Right hindlimb (tissue), 1 donor: ENCODE data around the gene TRIO.
A peak's percentile ranks its signal among the peaks of the same experiment; 100 is the strongest.

Experiments
- DNase-seq: peaks from one replicate; pipeline ENCODE4 v3.0.0-alpha.2; 2018

The TRIO gene

DNA sequence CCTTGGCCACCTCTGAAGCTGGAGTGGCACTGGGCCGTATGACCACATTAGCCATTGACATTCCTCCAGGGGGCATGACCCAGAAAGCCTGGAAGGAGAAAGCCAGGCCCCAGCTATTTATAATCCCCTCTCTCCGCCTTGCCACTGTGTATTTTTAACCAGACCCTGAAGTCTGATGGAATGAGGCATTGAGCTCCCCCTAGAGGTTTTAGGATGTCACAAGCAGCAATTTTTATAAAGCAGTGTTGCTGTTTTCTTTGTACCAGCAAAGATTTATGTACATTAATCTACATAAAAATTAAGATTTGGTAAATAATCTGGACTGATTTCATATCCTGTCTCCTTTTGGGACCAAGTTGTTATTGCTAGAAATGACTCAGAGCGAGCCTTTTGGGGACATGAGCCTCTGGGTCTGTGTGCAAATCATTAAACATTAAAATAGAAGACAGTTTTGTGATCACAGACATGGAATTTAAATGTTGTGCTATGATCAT is 127.1 kb downstream of the TRIO start:
- DNase-seq = peak; percentile 64

GRCh38 chr5:14272548-14273205 is 129.5 kb downstream of the TRIO start:
- DNase-seq = no peak

GRCh38 chr5:14273207-14273767 is 130.1 kb downstream of the TRIO start:
- DNase-seq = no peak

DNA sequence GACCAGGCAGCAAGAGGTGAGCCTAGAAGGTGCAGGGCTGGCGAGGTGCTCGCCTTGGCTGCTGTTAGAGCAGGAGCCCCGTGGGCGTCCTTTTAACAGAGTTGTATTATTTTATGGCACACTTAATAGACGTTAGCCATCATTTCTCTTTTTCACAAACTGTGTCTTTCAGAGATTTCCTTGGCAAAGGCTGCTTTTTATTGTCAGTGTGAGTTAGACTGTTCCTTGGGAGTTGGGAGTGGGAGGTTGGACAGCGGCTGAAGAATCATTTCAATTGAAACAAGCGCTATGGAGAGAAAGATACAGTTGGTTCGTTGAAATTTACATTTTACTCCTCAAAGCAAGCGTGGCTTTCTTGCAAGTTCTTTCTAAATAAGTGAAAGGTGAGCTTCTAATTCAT is 133.2 kb downstream of the TRIO start:
- no peak for DNase-seq

DNA sequence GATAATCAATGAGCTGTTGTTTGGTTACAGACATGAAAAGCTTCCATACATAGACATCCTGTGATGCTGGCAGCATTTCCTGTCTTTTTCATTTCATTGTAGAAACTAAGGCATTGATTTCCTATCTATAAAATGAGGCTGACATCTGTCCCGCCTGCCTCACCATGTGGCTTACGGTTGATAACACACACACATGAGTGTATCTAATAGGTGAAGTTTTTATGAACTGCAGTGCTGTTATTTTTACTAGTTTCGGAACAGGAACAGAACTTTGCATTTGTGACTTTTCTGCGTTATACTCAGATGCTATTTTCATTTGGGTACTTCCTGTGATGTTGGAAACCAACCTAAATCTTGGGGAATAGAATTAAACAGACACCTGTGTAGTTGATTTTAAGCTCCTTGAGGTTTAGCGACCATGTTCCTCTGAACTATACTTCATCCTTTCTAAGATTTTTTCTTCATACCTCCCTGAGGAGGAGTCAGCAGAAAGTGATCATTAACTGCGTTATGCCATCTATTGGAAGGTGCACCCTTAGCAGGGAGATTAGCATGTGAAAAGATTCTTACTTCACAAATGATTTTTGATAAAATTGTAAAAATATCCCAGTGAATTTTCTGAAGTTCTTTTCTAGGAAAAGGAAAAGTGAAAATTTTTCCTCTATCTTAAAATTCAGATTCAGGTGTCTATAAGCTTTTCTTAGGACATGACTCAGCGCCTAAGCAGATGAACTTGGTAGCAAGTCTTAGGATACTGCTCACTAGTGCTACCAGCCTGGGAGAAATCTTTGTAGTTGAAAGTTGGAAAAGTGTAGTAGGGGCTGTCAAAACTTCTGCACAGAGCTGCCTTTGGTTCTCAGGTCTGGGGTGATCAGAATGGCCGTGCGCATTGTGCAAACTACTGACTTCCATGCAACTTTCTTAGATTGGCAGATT is 134.5 kb downstream of the TRIO start:
- DNase-seq = no peak

DNA sequence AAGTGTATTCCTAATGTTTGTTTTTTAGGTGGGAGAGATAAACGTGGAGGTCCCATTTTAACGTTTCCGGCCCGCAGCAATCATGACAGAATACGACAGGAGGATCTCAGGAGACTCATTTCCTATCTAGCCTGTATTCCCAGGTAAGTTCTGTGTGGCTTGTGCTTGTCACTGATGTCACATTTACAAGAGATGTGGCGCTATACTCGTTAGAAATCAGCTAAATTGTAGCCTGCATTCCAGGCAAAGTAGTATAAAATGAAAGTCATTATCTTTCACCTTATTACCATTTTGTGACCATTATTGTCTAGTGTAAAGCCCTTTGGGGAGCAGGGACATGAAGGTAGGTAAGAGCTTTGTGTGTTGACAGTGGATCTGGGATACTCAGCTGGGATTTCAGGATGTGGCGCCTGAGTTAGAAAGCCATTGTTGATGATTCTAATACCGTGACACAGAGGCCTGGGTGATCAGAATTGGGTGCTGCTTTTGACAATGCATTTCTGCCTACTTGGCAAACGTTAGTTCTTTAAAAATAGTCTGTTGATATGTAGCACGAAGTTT is 137.2 kb downstream of the TRIO start:
- DNase-seq = no peak

- no peak for DNase-seq
These were observed 138.6 kb downstream of the TRIO start for GRCh38 chr5:14281746-14282181.

DNA sequence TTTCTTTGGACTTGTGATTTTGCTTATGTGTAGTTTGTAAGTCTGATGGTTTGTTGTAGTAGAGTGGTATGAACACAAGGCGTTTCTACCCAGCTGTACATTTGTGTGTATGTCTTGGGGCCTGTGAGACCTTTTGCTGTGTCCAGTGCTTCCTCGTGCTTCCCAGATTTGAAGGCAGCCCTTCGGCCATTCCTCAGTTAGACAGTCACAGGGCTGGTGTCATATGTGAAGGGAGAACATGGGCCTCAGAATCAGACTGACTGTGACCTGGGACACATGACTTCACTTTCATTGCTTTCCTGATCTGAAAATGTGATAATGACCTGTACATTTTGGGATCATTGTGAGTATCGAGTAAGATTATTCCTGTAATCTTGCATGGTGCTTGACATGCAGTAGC is 140.0 kb downstream of the TRIO start:
- DNase-seq = no peak

- DNase-seq = no peak
These were observed 141.4 kb downstream of the TRIO start for GRCh38 chr5:14284392-14285148.

- no peak for DNase-seq
These were observed 142.9 kb downstream of the TRIO start for GRCh38 chr5:14286007-14286406.

- DNase-seq = peak; percentile 56
These were observed 143.7 kb downstream of the TRIO start for GRCh38 chr5:14286574-14287421.

DNA sequence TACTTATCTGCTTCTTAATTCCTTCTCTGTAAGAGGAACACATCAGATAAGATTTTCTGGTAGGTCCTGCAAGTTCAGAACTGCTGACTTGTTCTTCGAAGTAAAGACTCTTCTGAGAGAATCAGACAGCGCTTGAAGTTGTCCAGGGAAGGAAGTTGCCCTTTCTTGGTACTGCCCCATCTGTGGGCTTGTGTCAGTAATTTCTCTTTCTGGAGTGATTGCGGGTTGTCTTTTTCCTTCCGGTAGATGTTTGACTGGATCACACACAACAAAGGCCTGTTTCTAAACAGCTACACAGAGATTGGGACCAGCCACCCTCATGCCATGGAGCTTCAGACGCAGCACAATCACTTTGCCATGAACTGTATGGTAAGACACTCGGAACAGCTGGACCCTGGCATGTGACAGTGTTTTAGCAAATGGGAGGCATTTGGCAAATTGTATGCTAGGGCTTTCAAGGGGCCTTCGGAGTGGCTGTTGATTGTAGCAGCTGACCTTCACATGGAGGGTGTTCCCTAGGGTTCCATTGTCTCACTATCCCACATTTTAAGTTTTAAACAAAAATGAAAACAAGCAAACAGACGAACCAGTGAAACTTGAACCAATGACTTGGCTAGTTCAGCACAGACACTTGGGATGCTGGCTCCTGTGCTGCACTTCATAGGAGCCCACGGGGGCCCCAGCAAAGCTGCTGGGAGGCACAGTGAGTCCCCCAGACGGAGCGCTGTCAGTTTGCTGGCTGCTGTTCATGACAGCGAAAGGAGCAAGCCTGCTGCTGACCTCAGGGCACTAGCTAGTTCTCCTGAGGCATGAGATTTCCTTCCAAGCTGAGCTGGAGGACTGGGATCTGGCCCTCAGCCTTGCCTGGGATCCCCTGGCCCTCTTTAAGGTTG is 149.9 kb downstream of the TRIO start:
- peak; percentile 47 for DNase-seq

GRCh38 chr5:14295610-14296009 is 152.5 kb downstream of the TRIO start:
- no peak for DNase-seq

GRCh38 chr5:14296533-14297331 is 153.6 kb downstream of the TRIO start:
- no peak for DNase-seq

DNA sequence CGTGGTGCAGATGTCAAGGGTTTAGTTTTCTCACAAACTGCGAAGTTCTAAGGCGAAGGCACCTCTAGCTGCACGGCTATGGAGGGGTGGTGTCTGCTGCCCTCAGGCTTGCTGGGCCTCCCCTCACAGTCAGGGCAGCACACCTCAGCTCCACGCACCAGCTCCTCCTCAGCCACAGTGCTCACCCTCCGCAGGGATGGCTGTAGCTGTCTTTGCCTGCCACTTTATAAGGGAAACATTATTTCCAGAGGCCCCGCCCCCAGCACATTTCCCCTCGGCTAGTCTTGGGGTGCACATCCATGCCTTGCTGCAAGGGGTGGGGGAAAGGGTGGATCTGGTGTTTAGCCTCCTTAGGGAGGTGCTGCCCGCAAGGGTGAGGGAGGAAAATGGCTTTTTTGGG is 154.6 kb downstream of the TRIO start:
- no peak for DNase-seq

DNA sequence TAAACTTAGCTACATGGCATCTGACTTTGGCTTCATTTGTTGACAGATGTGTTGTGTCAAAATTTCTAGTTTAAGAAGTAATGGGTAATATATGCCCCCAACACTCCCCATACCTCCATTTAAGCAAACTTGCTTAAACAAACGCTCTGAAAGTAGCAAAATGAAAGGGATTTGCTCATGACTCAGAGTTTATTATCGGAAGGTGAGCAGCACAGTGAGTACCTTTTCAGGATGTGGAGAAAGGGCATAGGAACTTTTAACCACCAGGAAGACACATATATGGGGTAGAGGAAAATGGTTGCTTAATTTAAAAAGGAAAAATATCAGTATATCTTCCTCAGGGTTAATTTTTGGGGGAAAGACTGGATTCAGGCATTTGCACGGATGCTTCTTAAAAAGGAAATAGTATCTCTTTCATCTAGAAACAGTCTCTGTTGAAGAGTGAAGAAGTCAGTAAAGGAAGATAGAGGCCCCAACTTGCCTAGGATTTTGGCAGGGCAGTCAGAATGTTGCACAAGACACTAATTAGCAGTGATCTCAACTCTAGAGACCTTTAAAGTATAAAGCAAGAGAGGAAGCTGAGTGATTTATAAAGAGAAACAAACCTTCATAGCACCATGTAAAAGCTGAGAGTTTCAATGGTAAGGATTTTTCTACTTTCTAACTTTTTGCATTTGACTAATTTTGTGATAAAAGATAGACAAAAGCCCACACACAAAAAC is 155.1 kb downstream of the TRIO start:
- no peak for DNase-seq

GRCh38 chr5:14299666-14300065 is 156.5 kb downstream of the TRIO start:
- no peak for DNase-seq

- DNase-seq = no peak
These were observed 158.0 kb downstream of the TRIO start for GRCh38 chr5:14301186-14301585.

- DNase-seq = no peak
These were observed 159.2 kb downstream of the TRIO start for GRCh38 chr5:14302330-14302729.
